Stimulated activated CD4-positive, alpha-beta T cell treated with anti-CD3 and anti-CD28 coated beads, TNF-alpha, amount 100 ng/mL, for 1 hour (primary cell): Measurements from ENCODE around the gene KATNAL1.

Source experiments
- DNase-seq, 3 donors: peaks; one replicate each; pipeline ENCODE4 v3.0.0-alpha.2; 2020; ENCODE audit warnings: low read depth in 3 of 3, low spot score in 1 of 3

Gene KATNAL1

GRCh38 chr13:30333616-30334015 lies 26.3 kb upstream of the KATNAL1 start:
- no peak for DNase-seq

- no peak for DNase-seq
These were observed 25.2 kb upstream of the KATNAL1 start for GRCh38 chr13:30332456-30333143.

- DNase-seq = no peak
These were observed 24.0 kb upstream of the KATNAL1 start for GRCh38 chr13:30331331-30331771.

- no peak for DNase-seq
These were observed 21.7 kb upstream of the KATNAL1 start for GRCh38 chr13:30329009-30329585.

GRCh38 chr13:30325668-30326067 lies 18.3 kb upstream of the KATNAL1 start:
- no peak for DNase-seq

- DNase-seq = no peak
These were observed 16.2 kb upstream of the KATNAL1 start for GRCh38 chr13:30323524-30323923.

GRCh38 chr13:30322428-30322827 lies 15.1 kb upstream of the KATNAL1 start:
- DNase-seq = no peak

- no peak for DNase-seq
These were observed 13.9 kb upstream of the KATNAL1 start for GRCh38 chr13:30321256-30321655.

GRCh38 chr13:30319655-30320054 lies 12.3 kb upstream of the KATNAL1 start:
- DNase-seq = no peak

- no peak for DNase-seq
These were observed 11.8 kb upstream of the KATNAL1 start for GRCh38 chr13:30319130-30319529.

- DNase-seq = no peak
These were observed 10.7 kb upstream of the KATNAL1 start for GRCh38 chr13:30318026-30318425.

- no peak for DNase-seq
These were observed 7.2 kb upstream of the KATNAL1 start for GRCh38 chr13:30314562-30314961.

GRCh38 chr13:30314069-30314468 lies 6.7 kb upstream of the KATNAL1 start:
- no peak for DNase-seq

GRCh38 chr13:30313311-30313710 lies 6.0 kb upstream of the KATNAL1 start:
- DNase-seq = no peak

- DNase-seq = no peak
These were observed 5.6 kb upstream of the KATNAL1 start for GRCh38 chr13:30312904-30313303.

- DNase-seq = no peak
These were observed 1.2 kb upstream of the KATNAL1 start for GRCh38 chr13:30308548-30308947.

- no peak for DNase-seq
These were observed 580 bp upstream of the KATNAL1 start for GRCh38 chr13:30307971-30308290.

GRCh38 chr13:30306762-30307193 lies 573 bp downstream of the KATNAL1 start:
- DNase-seq = peak; percentile 66 to 78 (median 78)

- DNase-seq = no peak
These were observed 1.8 kb downstream of the KATNAL1 start for GRCh38 chr13:30305456-30305970.

- DNase-seq = no peak
These were observed 4.1 kb downstream of the KATNAL1 start for GRCh38 chr13:30303269-30303668.

GRCh38 chr13:30301827-30302226 lies 5.5 kb downstream of the KATNAL1 start:
- DNase-seq = no peak

GRCh38 chr13:30300596-30300995 lies 6.8 kb downstream of the KATNAL1 start:
- DNase-seq = no peak

- no peak for DNase-seq
These were observed 7.6 kb downstream of the KATNAL1 start for GRCh38 chr13:30299786-30300185.
